SK-N-SH treated with all-trans-retinoic acid at 6 μM for 48 hours (cell line): ENCODE results near the gene PAPSS1.

ENCODE experiments used
- ATAC-seq: fragments of 200-7000 bp; cut with Tn5 transposase; 3 replicates; pipeline ENCODE4 v1.9.1; 2020; ENCODE audit warnings: mild to moderate bottlenecking, moderate library complexity
- ARNTL ChIP-seq: fragments of 450-650 bp; formaldehyde crosslinking; IDR thresholded peaks from 2 replicates; pipeline ENCODE4 v1.5.0; 2020; ENCODE audit warnings: low read depth, mild to moderate bottlenecking, moderate library complexity, borderline replicate concordance
- BACH2 ChIP-seq: fragments of 250-450 bp; sonication (Bioruptor Pico); IDR thresholded peaks from 2 replicates; pipeline ENCODE4 v1.9.0; 2021; ENCODE audit warnings: mild to moderate bottlenecking, borderline replicate concordance
- CSDC2 ChIP-seq: fragments of 250-450 bp; sonication (Bioruptor Pico); IDR thresholded peaks from 2 replicates; pipeline ENCODE4 v1.5.0; 2020; ENCODE audit warnings: mild to moderate bottlenecking, moderate library complexity
- ESRRG ChIP-seq: fragments of 250-450 bp; sonication (Bioruptor Pico); IDR thresholded peaks from 2 replicates; pipeline ENCODE4 v1.6.1; 2021; ENCODE audit warnings: mild to moderate bottlenecking
- GLIS3 ChIP-seq: fragments of 250-450 bp; sonication (Bioruptor Pico); IDR thresholded peaks from 2 replicates; pipeline ENCODE4 v1.5.0; 2020; ENCODE audit warnings: mild to moderate bottlenecking, moderate library complexity
- ISL1 ChIP-seq: fragments of 250-450 bp; sonication (Bioruptor Pico); IDR thresholded peaks from 2 replicates; pipeline ENCODE4 v2.1.2; 2022; ENCODE audit warnings: mild to moderate bottlenecking, moderate library complexity
- OSR1 ChIP-seq: fragments of 250-450 bp; sonication (Bioruptor Pico); IDR thresholded peaks from 2 replicates; pipeline ENCODE4 v1.8.0; 2022; ENCODE audit warnings: moderate library complexity, mild to moderate bottlenecking, inconsistent platforms
- PPARA ChIP-seq: fragments of 250-450 bp; sonication (Bioruptor Pico); IDR thresholded peaks from 2 replicates; pipeline ENCODE4 v1.5.0; 2020; ENCODE audit warnings: mild to moderate bottlenecking, borderline replicate concordance
- RARB ChIP-seq: fragments of 250-450 bp; sonication (Bioruptor Pico); IDR thresholded peaks from 2 replicates; pipeline ENCODE4 v1.8.0; 2021; ENCODE audit warnings: mild to moderate bottlenecking, moderate library complexity
- SNAI2 ChIP-seq: fragments of 250-450 bp; sonication (Bioruptor Pico); IDR thresholded peaks from 2 replicates; pipeline ENCODE4 v1.5.0; 2020; ENCODE audit warnings: mild to moderate bottlenecking, moderate library complexity
- TCF4 ChIP-seq: fragments of 250-450 bp; sonication (Bioruptor Pico); IDR thresholded peaks from 2 replicates; pipeline ENCODE4 v1.8.0; 2021; ENCODE audit warnings: mild to moderate bottlenecking, moderate library complexity, borderline replicate concordance
- TOX ChIP-seq: fragments of 250-450 bp; sonication (Bioruptor Pico); IDR thresholded peaks from 2 replicates; pipeline ENCODE4 v1.8.0; 2021; ENCODE audit warnings: mild to moderate bottlenecking, moderate library complexity, borderline replicate concordance
- TSHZ2 ChIP-seq: fragments of 250-450 bp; sonication (Bioruptor Pico); IDR thresholded peaks from 2 replicates; pipeline ENCODE4 v1.5.0; 2020; ENCODE audit warnings: mild to moderate bottlenecking, moderate library complexity
- ZFP3 ChIP-seq: fragments of 250-450 bp; sonication (Bioruptor Pico); IDR thresholded peaks from 2 replicates; pipeline ENCODE4 v1.5.0; 2020; ENCODE audit warnings: mild to moderate bottlenecking, moderate library complexity
- ZFP30 ChIP-seq: fragments of 450-650 bp; formaldehyde crosslinking; IDR thresholded peaks from 2 replicates; pipeline ENCODE4 v1.5.0; 2022; ENCODE audit warnings: mild to moderate bottlenecking, moderate library complexity
- ZNF565 ChIP-seq: fragments of 450-650 bp; formaldehyde crosslinking; conservative IDR thresholded peaks from 2 replicates; pipeline ENCODE4 v1.5.0; 2020; ENCODE audit warnings: low read depth, mild to moderate bottlenecking, moderate library complexity
- ZNF70 ChIP-seq: fragments of 450-650 bp; formaldehyde crosslinking; IDR thresholded peaks from 2 replicates; pipeline ENCODE4 v1.5.0; 2020; ENCODE audit warnings: mild to moderate bottlenecking, moderate library complexity
- ZNF8 ChIP-seq: fragments of 450-650 bp; formaldehyde crosslinking; IDR thresholded peaks from 2 replicates; pipeline ENCODE4 v1.5.0; 2020; ENCODE audit warnings: mild to moderate bottlenecking, moderate library complexity
- TF ChIP-seq, protein P1 (sequence below): fragments of 250-450 bp; sonication (Bioruptor Pico); IDR thresholded peaks from 2 replicates; pipeline ENCODE4 v1.8.0; 2021; ENCODE audit warnings: low read depth, mild to moderate bottlenecking, moderate library complexity, borderline replicate concordance
- TF ChIP-seq, protein P2 (sequence below): fragments of 250-450 bp; sonication (Bioruptor Pico); IDR thresholded peaks from 2 replicates; pipeline ENCODE4 v1.8.0; 2020; ENCODE audit warnings: mild to moderate bottlenecking, moderate library complexity, borderline replicate concordance
- TF ChIP-seq, protein P3 (sequence below): fragments of 250-450 bp; sonication (Bioruptor Pico); IDR thresholded peaks from 2 replicates; pipeline ENCODE4 v1.5.1; 2020; ENCODE audit warnings: low read depth, mild to moderate bottlenecking, moderate library complexity

PAPSS1 gene

DNA sequence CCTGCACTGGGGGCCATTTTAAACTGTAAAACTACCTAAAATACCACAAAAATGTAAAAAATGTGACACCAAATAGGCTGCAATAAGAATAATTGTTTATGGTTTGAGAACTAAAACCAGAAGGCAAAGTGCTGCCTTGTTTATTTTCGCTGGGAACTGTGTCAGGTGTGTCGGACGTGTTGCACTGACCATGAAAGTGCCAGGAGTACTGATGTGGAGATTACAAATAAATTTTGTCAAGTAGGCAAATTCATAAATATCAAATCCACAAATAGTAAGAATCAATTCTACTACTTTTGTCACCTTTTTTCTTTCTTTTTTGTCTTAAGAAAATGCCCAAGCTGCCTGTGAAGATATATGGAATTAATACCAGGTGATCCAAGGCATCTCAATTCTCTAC, 37.7 kb downstream of the PAPSS1 start:
- ATAC-seq, result no peak
- TF ChIP-seq ZNF8 (no peak), ZNF565 (CRISPR knock-in tag) (no peak), SNAI2 (CRISPR knock-in tag) (no peak), ESRRG (CRISPR knock-in tag) (no peak), ZFP3 (CRISPR knock-in tag) (no peak), OSR1 (no peak), TSHZ2 (no peak), GLIS3 (CRISPR knock-in tag) (no peak), BACH2 (CRISPR knock-in tag) (no peak), ZFP30 (CRISPR knock-in tag) (no peak), TOX (CRISPR knock-in tag) (no peak), CSDC2 (no peak), ISL1 (CRISPR knock-in tag) (no peak)
- TF ChIP-seq, protein P1, sequence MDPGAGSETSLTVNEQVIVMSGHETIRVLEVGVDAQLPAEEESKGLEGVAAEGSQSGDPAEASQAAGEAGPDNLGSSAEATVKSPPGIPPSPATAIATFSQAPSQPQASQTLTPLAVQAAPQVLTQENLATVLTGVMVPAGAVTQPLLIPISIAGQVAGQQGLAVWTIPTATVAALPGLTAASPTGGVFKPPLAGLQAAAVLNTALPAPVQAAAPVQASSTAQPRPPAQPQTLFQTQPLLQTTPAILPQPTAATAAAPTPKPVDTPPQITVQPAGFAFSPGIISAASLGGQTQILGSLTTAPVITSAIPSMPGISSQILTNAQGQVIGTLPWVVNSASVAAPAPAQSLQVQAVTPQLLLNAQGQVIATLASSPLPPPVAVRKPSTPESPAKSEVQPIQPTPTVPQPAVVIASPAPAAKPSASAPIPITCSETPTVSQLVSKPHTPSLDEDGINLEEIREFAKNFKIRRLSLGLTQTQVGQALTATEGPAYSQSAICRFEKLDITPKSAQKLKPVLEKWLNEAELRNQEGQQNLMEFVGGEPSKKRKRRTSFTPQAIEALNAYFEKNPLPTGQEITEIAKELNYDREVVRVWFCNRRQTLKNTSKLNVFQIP (CRISPR knock-in tag), result no peak
- TF ChIP-seq, protein P2, sequence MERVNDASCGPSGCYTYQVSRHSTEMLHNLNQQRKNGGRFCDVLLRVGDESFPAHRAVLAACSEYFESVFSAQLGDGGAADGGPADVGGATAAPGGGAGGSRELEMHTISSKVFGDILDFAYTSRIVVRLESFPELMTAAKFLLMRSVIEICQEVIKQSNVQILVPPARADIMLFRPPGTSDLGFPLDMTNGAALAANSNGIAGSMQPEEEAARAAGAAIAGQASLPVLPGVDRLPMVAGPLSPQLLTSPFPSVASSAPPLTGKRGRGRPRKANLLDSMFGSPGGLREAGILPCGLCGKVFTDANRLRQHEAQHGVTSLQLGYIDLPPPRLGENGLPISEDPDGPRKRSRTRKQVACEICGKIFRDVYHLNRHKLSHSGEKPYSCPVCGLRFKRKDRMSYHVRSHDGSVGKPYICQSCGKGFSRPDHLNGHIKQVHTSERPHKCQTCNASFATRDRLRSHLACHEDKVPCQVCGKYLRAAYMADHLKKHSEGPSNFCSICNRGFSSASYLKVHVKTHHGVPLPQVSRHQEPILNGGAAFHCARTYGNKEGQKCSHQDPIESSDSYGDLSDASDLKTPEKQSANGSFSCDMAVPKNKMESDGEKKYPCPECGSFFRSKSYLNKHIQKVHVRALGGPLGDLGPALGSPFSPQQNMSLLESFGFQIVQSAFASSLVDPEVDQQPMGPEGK (CRISPR knock-in tag), result no peak
- TF ChIP-seq, protein P3, sequence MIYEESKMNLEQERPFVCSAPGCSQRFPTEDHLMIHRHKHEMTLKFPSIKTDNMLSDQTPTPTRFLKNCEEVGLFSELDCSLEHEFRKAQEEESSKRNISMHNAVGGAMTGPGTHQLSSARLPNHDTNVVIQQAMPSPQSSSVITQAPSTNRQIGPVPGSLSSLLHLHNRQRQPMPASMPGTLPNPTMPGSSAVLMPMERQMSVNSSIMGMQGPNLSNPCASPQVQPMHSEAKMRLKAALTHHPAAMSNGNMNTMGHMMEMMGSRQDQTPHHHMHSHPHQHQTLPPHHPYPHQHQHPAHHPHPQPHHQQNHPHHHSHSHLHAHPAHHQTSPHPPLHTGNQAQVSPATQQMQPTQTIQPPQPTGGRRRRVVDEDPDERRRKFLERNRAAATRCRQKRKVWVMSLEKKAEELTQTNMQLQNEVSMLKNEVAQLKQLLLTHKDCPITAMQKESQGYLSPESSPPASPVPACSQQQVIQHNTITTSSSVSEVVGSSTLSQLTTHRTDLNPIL (CRISPR knock-in tag), result no peak

DNA sequence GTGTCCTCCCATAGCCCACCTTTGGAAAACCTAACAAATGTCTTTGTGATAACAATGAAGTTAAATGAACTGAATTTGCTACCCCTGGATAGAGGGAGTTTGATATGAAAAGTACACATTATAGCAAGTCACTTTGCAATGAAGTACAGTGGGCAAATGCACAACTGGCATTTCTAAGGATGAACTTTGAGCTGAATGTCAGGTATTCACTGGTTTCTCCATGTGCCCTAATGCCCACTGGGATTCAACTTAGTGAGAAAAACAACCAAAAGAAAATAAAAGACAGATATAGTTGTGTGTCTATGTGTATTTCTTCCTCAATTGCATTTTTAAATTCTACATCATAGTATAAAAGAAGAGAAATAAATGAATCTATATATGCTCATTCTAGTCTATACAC, 51.0 kb downstream of the PAPSS1 start:
- TF ChIP-seq ARNTL (CRISPR knock-in tag), result no peak
- ATAC-seq, result no peak

- ATAC-seq, result peak; percentile 71
- TF ChIP-seq ARNTL (CRISPR knock-in tag), result no peak
- TF ChIP-seq ZFP3 (CRISPR knock-in tag), result no peak
- TF ChIP-seq TCF4, result no peak
- TF ChIP-seq GLIS3 (CRISPR knock-in tag), result no peak
- TF ChIP-seq RARB (CRISPR knock-in tag), result no peak
- TF ChIP-seq ZNF8, result no peak
- TF ChIP-seq ZNF70, result no peak
- TF ChIP-seq, protein P2 (CRISPR knock-in tag), result no peak
- TF ChIP-seq CSDC2, result no peak
- no peak for TF ChIP-seq PPARA (CRISPR knock-in tag)
- no peak for TF ChIP-seq TSHZ2
Measured at GRCh38 chr4:107666134-107666533, 53.9 kb downstream of the PAPSS1 start.
